ENCODE results near the gene MEIS1. TPM values are rescaled to one million over a fixed set of nuclear protein-coding genes. Genes with fewer than 3 reads are reported as not detected.

The MEIS1 gene
- total RNA-seq, 2 donors from 2014 or later: 1.8 to 2.3 TPM

DNA sequence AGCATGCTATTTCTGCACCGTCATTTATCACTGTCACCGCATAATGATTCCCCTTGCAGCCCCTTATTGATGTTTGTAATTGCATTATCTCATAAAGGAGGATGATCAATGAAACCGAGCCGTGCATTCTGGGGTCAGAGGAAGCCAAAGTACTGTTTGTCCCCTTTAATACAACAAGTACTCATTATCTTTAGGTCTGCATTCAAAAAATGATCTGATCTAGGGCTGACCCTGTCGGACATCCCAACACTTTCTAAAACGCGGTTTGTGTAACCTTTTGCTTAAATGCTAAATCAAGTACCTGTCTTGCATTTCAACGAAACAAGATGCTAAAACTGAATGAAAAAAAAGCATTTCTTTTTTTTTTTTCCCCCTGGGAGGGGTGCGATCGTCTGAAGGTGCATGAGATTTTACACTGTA is 143.8 kb downstream of the MEIS1 start:
- no peaks in the 10 kb centered on the region for H3K36me3 Mint-ChIP-seq (ENCODE audit: low read depth)
- TF ChIP-seq, protein P1, sequence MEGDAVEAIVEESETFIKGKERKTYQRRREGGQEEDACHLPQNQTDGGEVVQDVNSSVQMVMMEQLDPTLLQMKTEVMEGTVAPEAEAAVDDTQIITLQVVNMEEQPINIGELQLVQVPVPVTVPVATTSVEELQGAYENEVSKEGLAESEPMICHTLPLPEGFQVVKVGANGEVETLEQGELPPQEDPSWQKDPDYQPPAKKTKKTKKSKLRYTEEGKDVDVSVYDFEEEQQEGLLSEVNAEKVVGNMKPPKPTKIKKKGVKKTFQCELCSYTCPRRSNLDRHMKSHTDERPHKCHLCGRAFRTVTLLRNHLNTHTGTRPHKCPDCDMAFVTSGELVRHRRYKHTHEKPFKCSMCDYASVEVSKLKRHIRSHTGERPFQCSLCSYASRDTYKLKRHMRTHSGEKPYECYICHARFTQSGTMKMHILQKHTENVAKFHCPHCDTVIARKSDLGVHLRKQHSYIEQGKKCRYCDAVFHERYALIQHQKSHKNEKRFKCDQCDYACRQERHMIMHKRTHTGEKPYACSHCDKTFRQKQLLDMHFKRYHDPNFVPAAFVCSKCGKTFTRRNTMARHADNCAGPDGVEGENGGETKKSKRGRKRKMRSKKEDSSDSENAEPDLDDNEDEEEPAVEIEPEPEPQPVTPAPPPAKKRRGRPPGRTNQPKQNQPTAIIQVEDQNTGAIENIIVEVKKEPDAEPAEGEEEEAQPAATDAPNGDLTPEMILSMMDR (conservative IDR thresholded peaks at IDR 0.05): no peak
- Histone ChIP-seq H3K9ac (ENCODE audit: extremely low read depth, low read length, poor library complexity, severe bottlenecking) (no peak overlapping the region), H3K27me3 (ENCODE audit: control insufficient read depth, insufficient read depth, low read length, poor library complexity, severe bottlenecking) (peaks cover 79% of the 10 kb centered on the region), H3K9me3 (ENCODE audit: control insufficient read depth, low read length) (no peaks in the 10 kb centered on the region), H3K27ac (ENCODE audit: low read depth, low read length) (peak overlapping the region; percentile 97), H3K36me3 (ENCODE audit: control insufficient read depth, insufficient read depth, low read length) (no peaks in the 10 kb centered on the region), H3K4me1 (ENCODE audit: control insufficient read depth, insufficient read depth, low read length) (peaks cover 2% of the 10 kb centered on the region), H3K4me3 (ENCODE audit: low read length) (peak overlapping the region; percentile 77)
- DNase-seq: no peak
- no peaks in the 10 kb centered on the region for H3K9me3 Mint-ChIP-seq
- peaks cover 10% of the 10 kb centered on the region for H3K27me3 Mint-ChIP-seq (ENCODE audit: insufficient read depth)
- H3K27ac Mint-ChIP-seq: no peak overlapping the region
- WGBS, 2 experiments (ENCODE audit: insufficient coverage in 1 of 2, insufficient read length in 1 of 2): 0 to 1% methylated on average over 1 to 8 of the region's 10 CpGs
- peaks cover 33% of the 10 kb centered on the region for H3K4me1 Mint-ChIP-seq
- H3K4me3 Mint-ChIP-seq: peak overlapping the region; percentile 59

DNA sequence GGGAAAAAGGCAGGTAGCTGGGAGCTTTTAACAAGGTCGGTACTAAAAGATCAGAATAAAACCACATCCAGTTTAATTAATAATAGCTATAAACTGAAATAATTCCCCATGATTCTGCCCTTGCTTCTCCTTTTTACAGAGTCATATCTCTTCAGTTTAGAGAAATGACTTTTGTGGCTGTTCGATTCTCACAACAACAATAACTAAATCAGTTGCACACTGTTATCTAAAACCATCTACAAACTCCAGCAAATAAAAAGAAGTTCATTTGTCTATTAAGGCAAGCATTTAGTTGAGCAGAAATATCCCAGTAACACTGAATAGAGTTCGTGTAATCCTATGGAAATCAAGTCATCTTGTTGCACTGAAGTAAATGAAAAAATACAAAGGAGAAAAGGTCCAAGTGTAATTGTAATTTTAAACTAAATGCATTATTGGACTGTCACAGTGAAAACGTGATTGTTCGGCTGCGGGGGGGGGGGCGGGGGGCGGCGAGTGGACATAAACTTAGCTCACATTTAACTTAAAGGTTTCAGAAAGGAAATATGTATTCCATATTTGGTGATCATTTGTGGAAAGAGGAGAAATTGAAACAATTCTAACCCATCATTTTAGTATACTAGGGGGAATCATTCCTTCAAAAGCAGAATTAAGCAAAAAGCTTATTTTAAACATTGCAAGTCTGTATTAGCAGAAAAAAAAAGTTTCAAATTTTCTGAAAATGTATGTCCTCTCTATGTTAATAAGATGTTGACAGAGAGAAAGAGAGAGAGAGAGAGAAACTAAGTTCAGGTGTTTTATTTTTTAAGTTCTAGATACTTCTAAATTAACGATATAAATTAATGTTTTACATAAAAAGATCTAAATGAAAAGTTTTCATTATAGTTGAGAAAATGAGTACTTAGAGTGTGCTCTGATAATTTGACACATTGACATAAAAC is 144.5 kb downstream of the MEIS1 start:
- Mint-ChIP-seq H3K27me3 (ENCODE audit: insufficient read depth) (peaks cover 6% of the 10 kb centered on the region), H3K27ac (no peak overlapping the region), H3K4me3 (no peak overlapping the region), H3K9me3 (no peaks in the 10 kb centered on the region), H3K36me3 (ENCODE audit: low read depth) (no peaks in the 10 kb centered on the region), H3K4me1 (peaks cover 28% of the 10 kb centered on the region)
- Histone ChIP-seq H3K27ac (ENCODE audit: low read depth, low read length) (peak overlapping the region; percentile 97), H3K9ac (ENCODE audit: extremely low read depth, low read length, poor library complexity, severe bottlenecking) (no peak overlapping the region), H3K36me3 (ENCODE audit: control insufficient read depth, insufficient read depth, low read length) (no peaks in the 10 kb centered on the region), H3K4me3 (ENCODE audit: low read length) (no peak overlapping the region), H3K27me3 (ENCODE audit: control insufficient read depth, insufficient read depth, low read length, poor library complexity, severe bottlenecking) (peaks cover 87% of the 10 kb centered on the region), H3K4me1 (ENCODE audit: control insufficient read depth, insufficient read depth, low read length) (peaks cover 2% of the 10 kb centered on the region), H3K9me3 (ENCODE audit: control insufficient read depth, low read length) (no peaks in the 10 kb centered on the region)
- WGBS, 2 experiments (ENCODE audit: insufficient coverage in 1 of 2, insufficient read length in 1 of 2): 18 to 21% methylated on average over 2 to 6 of the region's 10 CpGs
- DNase-seq: no peak
- TF ChIP-seq, protein P1 (conservative IDR thresholded peaks at IDR 0.05): no peak

DNA sequence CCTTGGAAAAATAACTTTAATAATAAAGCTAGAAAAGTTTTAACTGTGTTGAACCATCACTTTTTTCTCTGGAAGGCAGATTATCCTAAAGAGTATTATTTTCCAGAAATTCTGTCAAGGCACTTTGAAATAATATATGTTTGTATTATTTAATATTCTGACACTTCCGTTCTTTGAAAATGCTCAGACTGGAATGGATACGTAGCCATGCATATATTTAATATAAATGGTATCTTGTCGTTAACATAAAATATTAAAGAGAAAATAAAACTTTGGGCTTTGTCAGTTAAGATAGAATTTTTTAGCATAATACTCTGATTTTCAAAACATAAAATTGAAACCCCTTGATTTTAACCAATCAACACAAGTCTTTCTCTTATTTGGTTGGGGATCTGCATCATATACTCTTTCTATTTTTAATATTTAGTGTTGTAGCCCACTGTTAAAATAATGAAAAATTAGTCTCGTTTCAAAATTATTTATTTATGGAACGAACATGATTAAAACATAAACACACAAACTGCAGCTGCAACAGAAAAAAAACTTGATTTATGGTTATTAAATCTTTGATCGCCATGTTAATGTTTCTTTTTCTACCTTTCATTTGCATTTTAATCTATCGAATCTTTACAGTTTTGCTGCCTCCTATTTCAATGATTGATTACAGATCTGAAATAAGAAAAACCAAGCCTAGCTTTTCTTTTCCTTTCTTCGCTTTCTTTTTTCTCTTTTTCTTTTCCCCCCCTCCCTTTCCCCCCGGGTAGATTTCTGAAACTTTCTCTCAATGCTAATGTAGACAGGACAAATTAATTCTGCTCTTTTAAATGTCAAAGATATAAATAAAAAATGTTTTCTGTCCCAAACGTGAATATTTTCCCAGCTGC is 145.5 kb downstream of the MEIS1 start:
- H3K27me3 ChIP-seq (ENCODE audit: control insufficient read depth, insufficient read depth, low read length, poor library complexity, severe bottlenecking): peaks cover 97% of the 10 kb centered on the region
- H3K27me3 Mint-ChIP-seq (ENCODE audit: insufficient read depth): peaks cover 9% of the 10 kb centered on the region
- 0 to 9% methylated on average over 3 to 7 of the region's 10 CpGs for WGBS, 2 experiments (ENCODE audit: insufficient coverage in 1 of 2, insufficient read length in 1 of 2)
- H3K36me3 ChIP-seq (ENCODE audit: control insufficient read depth, insufficient read depth, low read length): no peaks in the 10 kb centered on the region
- peaks cover 2% of the 10 kb centered on the region for H3K4me1 ChIP-seq (ENCODE audit: control insufficient read depth, insufficient read depth, low read length)
- no peak overlapping the region for H3K4me3 Mint-ChIP-seq
- no peaks in the 10 kb centered on the region for H3K9me3 ChIP-seq (ENCODE audit: control insufficient read depth, low read length)
- no peak overlapping the region for H3K27ac Mint-ChIP-seq
- peaks cover 26% of the 10 kb centered on the region for H3K4me1 Mint-ChIP-seq
- no peaks in the 10 kb centered on the region for H3K9me3 Mint-ChIP-seq
- TF ChIP-seq, protein P1 (conservative IDR thresholded peaks at IDR 0.05): no peak
- no peak overlapping the region for H3K27ac ChIP-seq (ENCODE audit: low read depth, low read length)
- DNase-seq: no peak
- H3K9ac ChIP-seq (ENCODE audit: extremely low read depth, low read length, poor library complexity, severe bottlenecking): no peak overlapping the region
- H3K36me3 Mint-ChIP-seq (ENCODE audit: low read depth): no peaks in the 10 kb centered on the region
- H3K4me3 ChIP-seq (ENCODE audit: low read length): peak overlapping the region; percentile 67

Measured in endodermal cell (in vitro differentiated cells).